Measurements from ENCODE around the gene USP16.

USP16 gene

DNA sequence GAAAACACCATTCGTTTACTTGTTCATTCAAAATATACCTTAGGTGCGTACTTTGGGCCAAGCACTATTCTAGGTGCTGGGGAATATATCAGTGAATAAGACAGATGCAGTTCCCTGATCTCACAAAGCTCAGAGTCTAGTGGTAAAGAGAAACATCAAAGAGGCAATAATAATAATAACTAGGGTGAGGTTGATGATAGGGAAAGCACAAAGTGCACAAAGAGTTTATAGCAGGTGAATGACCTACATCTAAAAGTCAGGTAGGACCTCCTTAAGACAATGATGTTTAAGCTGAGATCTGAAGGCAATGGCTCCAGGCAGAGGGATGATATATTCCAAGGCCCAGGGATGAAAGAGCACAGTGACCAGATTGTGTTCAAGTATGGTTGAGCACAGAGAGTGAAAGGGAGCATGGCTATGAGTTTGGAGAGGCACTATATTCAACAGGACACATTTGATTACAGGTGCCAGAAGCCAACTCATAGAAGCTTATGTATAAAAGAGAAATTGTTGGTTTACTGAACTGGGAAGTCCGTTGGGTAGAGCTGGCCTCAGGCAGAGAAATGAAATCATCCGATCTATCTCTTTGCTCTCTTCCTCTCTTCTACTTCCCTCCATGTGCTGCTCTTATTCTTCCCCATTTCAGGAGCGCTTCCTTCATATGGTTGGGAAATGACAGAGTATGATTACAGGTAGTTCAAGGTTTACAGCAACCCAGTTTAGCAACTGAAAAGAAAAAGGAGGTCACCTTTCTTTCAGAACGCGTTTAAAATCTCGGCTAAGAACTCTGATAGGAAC lies 71.9 kb downstream of the USP16 start:
- Histone ChIP-seq H3K4me3 (replicated peaks; ENCODE audit: insufficient read depth, low read length) (no peak overlapping the region), H3K27ac (replicated peaks) (peak overlapping the region; percentile 24), H3K27me3 (ENCODE audit: insufficient read depth, poor library complexity, severe bottlenecking) (no peaks in the 10 kb centered on the region)
- DNase-seq (ENCODE audit: low read depth in 1 of 2, low spot score in 1 of 2) = peak in 1 of 2 experiments; percentile 51
- TF ChIP-seq, protein P1, sequence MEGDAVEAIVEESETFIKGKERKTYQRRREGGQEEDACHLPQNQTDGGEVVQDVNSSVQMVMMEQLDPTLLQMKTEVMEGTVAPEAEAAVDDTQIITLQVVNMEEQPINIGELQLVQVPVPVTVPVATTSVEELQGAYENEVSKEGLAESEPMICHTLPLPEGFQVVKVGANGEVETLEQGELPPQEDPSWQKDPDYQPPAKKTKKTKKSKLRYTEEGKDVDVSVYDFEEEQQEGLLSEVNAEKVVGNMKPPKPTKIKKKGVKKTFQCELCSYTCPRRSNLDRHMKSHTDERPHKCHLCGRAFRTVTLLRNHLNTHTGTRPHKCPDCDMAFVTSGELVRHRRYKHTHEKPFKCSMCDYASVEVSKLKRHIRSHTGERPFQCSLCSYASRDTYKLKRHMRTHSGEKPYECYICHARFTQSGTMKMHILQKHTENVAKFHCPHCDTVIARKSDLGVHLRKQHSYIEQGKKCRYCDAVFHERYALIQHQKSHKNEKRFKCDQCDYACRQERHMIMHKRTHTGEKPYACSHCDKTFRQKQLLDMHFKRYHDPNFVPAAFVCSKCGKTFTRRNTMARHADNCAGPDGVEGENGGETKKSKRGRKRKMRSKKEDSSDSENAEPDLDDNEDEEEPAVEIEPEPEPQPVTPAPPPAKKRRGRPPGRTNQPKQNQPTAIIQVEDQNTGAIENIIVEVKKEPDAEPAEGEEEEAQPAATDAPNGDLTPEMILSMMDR (IDR thresholded peaks at IDR 0.05; ENCODE audit: insufficient read depth, low read length) = no peak
- peak; percentile 67; the same call in 1 of the 2 replicates for TF ChIP-seq SPI1 (IDR thresholded peaks at IDR 0.05; ENCODE audit: borderline replicate concordance, low read depth)
- no peak for TF ChIP-seq POLR2AphosphoS5 (IDR thresholded peaks at IDR 0.05; ENCODE audit: low read depth)

DNA sequence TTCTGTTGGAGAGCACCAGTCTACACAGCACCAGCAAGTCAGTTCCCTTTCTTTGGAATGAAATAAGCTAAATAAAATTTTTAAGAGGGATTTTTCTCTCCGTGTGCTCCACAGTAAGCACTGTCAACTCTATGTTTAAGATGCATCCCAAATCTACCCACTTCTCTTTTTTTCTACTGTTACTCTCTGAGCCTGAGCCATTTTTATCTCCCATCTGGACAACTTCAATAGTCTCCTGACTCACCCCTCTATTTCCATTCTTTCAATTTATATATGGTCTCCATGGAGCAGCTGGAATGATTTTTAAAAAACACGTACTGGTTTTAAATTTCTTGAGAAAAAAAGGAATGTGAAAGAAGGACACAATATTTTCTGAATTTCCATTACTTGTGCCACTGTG lies 73.7 kb downstream of the USP16 start:
- DNase-seq (ENCODE audit: low read depth in 1 of 2, low spot score in 1 of 2) = no peak

DNA sequence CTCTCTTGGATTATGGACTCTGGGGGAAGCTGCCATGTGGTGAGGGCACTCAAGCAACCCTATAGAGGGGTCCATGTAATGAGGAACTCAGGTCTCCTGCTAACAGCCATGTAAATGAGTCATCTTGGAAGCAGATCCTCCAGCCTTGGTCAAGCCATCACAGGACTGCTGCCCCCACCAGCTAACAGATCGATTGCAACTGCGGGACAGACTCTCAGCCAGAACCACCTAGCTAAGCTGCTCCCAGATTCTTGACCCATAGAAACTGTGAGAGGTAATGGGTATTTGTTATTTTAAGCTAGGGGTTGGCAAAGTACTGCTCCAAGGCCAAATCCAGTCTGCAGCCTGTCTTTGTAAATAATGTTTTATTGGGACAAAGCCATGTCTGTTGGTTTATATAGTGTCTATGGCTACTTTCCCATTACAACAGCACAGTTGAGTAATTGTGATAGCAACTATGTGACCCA lies 78.4 kb downstream of the USP16 start:
- no peak for DNase-seq (ENCODE audit: low read depth in 1 of 2, low spot score in 1 of 2)
- no peaks in the 10 kb centered on the region for H3K27me3 ChIP-seq (ENCODE audit: insufficient read depth, poor library complexity, severe bottlenecking)
- no peak overlapping the region for H3K4me3 ChIP-seq (replicated peaks; ENCODE audit: insufficient read depth, low read length)
- H3K27ac ChIP-seq (replicated peaks) = no peak overlapping the region
- TF ChIP-seq GABPA (IDR thresholded peaks at IDR 0.05; ENCODE audit: low read depth) (no peak), SPI1 (IDR thresholded peaks at IDR 0.05; ENCODE audit: borderline replicate concordance, low read depth) (no peak), POLR2AphosphoS5 (IDR thresholded peaks at IDR 0.05; ENCODE audit: low read depth) (no peak)
- TF ChIP-seq, protein P2, sequence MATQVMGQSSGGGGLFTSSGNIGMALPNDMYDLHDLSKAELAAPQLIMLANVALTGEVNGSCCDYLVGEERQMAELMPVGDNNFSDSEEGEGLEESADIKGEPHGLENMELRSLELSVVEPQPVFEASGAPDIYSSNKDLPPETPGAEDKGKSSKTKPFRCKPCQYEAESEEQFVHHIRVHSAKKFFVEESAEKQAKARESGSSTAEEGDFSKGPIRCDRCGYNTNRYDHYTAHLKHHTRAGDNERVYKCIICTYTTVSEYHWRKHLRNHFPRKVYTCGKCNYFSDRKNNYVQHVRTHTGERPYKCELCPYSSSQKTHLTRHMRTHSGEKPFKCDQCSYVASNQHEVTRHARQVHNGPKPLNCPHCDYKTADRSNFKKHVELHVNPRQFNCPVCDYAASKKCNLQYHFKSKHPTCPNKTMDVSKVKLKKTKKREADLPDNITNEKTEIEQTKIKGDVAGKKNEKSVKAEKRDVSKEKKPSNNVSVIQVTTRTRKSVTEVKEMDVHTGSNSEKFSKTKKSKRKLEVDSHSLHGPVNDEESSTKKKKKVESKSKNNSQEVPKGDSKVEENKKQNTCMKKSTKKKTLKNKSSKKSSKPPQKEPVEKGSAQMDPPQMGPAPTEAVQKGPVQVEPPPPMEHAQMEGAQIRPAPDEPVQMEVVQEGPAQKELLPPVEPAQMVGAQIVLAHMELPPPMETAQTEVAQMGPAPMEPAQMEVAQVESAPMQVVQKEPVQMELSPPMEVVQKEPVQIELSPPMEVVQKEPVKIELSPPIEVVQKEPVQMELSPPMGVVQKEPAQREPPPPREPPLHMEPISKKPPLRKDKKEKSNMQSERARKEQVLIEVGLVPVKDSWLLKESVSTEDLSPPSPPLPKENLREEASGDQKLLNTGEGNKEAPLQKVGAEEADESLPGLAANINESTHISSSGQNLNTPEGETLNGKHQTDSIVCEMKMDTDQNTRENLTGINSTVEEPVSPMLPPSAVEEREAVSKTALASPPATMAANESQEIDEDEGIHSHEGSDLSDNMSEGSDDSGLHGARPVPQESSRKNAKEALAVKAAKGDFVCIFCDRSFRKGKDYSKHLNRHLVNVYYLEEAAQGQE (IDR thresholded peaks at IDR 0.05; ENCODE audit: insufficient replicate concordance, low read depth) = no peak
- TF ChIP-seq, protein P1 (IDR thresholded peaks at IDR 0.05; ENCODE audit: insufficient read depth, low read length) = no peak

More for the DNA sequence above, 73.7 kb downstream of the USP16 start:
- H3K4me3 ChIP-seq (replicated peaks; ENCODE audit: insufficient read depth, low read length) = no peak overlapping the region
- peak overlapping the region; percentile 84; the same call in 1 of the 2 replicates for H3K27ac ChIP-seq (replicated peaks)
- TF ChIP-seq SPI1 (IDR thresholded peaks at IDR 0.05; ENCODE audit: borderline replicate concordance, low read depth) (peak; percentile 65), POLR2AphosphoS5 (IDR thresholded peaks at IDR 0.05; ENCODE audit: low read depth) (no peak)
- TF ChIP-seq, protein P2 (IDR thresholded peaks at IDR 0.05; ENCODE audit: insufficient replicate concordance, low read depth) = no peak
- TF ChIP-seq, protein P1 (IDR thresholded peaks at IDR 0.05; ENCODE audit: insufficient read depth, low read length) = no peak
- no peaks in the 10 kb centered on the region for H3K27me3 ChIP-seq (ENCODE audit: insufficient read depth, poor library complexity, severe bottlenecking)

Data from HL-60 (cell line).